Mucosa of descending colon (tissue), 3 donors: ENCODE results near the gene KLC3. TPM values are rescaled to one million over a fixed set of nuclear protein-coding genes. Genes with fewer than 3 reads are reported as not detected.
A peak's percentile ranks its signal among the peaks of the same experiment; 100 is the strongest.

ENCODE experiments used
- ATAC-seq: fragments of 200-7000 bp; cut with Tn5 transposase; one replicate; pipeline ENCODE4 v1.9.1; 2020; ENCODE audit warnings: mild to moderate bottlenecking, moderate library complexity
- DNase-seq, 3 donors: peaks; one replicate each; pipeline ENCODE4 v3.0.0-alpha.2; 2020
- H3K36me3 ChIP-seq: fragments of 200-600 bp; one replicate; pipeline ENCODE4 v1.8.0; 2021; ENCODE audit warnings: low read depth, mild to moderate bottlenecking
- H3K4me1 ChIP-seq: fragments of 200-600 bp; one replicate; pipeline ENCODE4 v1.8.0; 2021; ENCODE audit warnings: low read depth, mild to moderate bottlenecking
- H3K4me3 ChIP-seq: fragments of 200-600 bp; one replicate; pipeline ENCODE4 v1.8.0; 2021; ENCODE audit warnings: mild to moderate bottlenecking
- H3K9me3 ChIP-seq: fragments of 200-600 bp; one replicate; pipeline ENCODE4 v1.8.0; 2021; ENCODE audit warnings: mild to moderate bottlenecking
- CTCF ChIP-seq: fragments of 200-600 bp; IDR thresholded peaks from one replicate; pipeline ENCODE4 v1.8.0; 2022; ENCODE audit warnings: antibody characterized with exemption, mild to moderate bottlenecking
- intact Hi-C, 2 donors: fragments of 100-400 bp; cut with DNase I in 1 of 2; cut with micrococcal nuclease in 1 of 2; formaldehyde crosslinking; loops; one replicate each; pipeline versions ENCODE4 v1.11.0 to v1.11.1; 2022; cut with DNase I, micrococcal nuclease
- total RNA-seq, 3 donors: library from RNA; stranded (reverse); fragmentation: NEBNext Ultra II Directional in 2 of 3; extraction: Animal tissue kit (Norgen Biotek cat#: 25700) in 2 of 3; gene quantifications; one replicate each; pipeline versions ENCODE4 v1.2.1 to v1.2.4, GENCODE V29; 2021 to 2023
- donor health status: DM: no; HTN: no; CAD: no; lungs with moderate emphysema.
- donor health status: DM: no; HTN: no; CAD: no.
- donor health status: DM: no; HTN: yes; CAD: no.

Gene KLC3
- total RNA-seq, 3 donors from 2014 or later = not detected

GRCh38 chr19:45339629-45340028 lies 921 bp upstream of the KLC3 start:
- Histone ChIP-seq H3K36me3 (no peaks in the 10 kb centered on the region), H3K4me1 (peaks cover 11% of the 10 kb centered on the region), H3K4me3 (no peak overlapping the region), H3K9me3 (no peaks in the 10 kb centered on the region)
- intact Hi-C loops = loop anchor here in 1 of 2 donors (5.0 kb wide), 1 partner anchor 92 kb away; the partner anchor contains the start of gene EXOC3L2
- no peak for ATAC-seq
- TF ChIP-seq CTCF = no peak
- DNase-seq = no peak

GRCh38 chr19:45340899-45341453 lies 426 bp downstream of the KLC3 start:
- intact Hi-C loops = no loop called here
- no peaks in the 10 kb centered on the region for H3K36me3 ChIP-seq
- DNase-seq (no peak), ATAC-seq (peak; percentile 13)
- no peak for TF ChIP-seq CTCF
- no peaks in the 10 kb centered on the region for H3K9me3 ChIP-seq
- no peak overlapping the region for H3K4me3 ChIP-seq
- H3K4me1 ChIP-seq = peaks cover 11% of the 10 kb centered on the region

GRCh38 chr19:45342911-45343310 lies 2.4 kb downstream of the KLC3 start:
- Histone ChIP-seq H3K9me3 (no peaks in the 10 kb centered on the region), H3K4me3 (no peak overlapping the region), H3K4me1 (peaks cover 11% of the 10 kb centered on the region), H3K36me3 (no peaks in the 10 kb centered on the region)
- intact Hi-C loops = no loop called here
- ATAC-seq (no peak), DNase-seq (no peak)
- TF ChIP-seq CTCF = no peak

GRCh38 chr19:45344621-45345505 lies 4.3 kb downstream of the KLC3 start:
- TF ChIP-seq CTCF = no peak
- H3K36me3 ChIP-seq = no peaks in the 10 kb centered on the region
- intact Hi-C loops = no loop called here
- H3K4me1 ChIP-seq = peaks cover 7% of the 10 kb centered on the region
- ATAC-seq = no peak
- no peak for DNase-seq
- no peak overlapping the region for H3K4me3 ChIP-seq
- no peaks in the 10 kb centered on the region for H3K9me3 ChIP-seq

GRCh38 chr19:45345506-45345860 lies 4.9 kb downstream of the KLC3 start:
- no peak for DNase-seq
- Histone ChIP-seq H3K4me1 (peaks cover 4% of the 10 kb centered on the region), H3K9me3 (no peaks in the 10 kb centered on the region), H3K36me3 (no peaks in the 10 kb centered on the region), H3K4me3 (no peak overlapping the region)
- TF ChIP-seq CTCF = no peak
- ATAC-seq = no peak
- intact Hi-C loops = no loop called here
